GM12801 (cell line): ENCODE results near the gene ASIC2.

Experiments
- TF ChIP-seq, protein P1 (sequence below): IDR thresholded peaks from one replicate; pipeline ENCODE4 v1.5.1; 2011; ENCODE audit warnings: control low read depth; ENCODE audit not compliant: insufficient read length; ENCODE audit errors: extremely low read depth

Gene ASIC2

DNA sequence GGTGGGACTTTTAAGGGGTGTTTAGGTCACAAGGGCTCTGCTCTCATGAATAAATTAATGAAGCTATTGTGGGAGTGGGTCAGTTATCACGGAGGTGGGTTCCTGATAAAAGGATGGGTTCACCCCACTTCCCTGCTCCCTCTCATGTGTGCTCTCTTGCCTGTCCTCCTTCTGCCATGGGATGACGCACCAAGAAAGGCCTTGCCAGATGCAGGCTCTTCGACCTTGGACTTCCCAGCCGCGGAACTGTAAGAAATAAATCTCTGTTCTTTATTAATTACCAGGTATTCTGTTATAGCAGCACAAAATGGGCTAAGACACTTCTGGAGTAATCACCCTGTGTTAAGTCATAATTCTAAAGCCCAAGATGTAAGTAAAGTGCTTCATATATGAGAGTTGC is 141.5 kb downstream of the ASIC2 start:
- TF ChIP-seq, protein P1, sequence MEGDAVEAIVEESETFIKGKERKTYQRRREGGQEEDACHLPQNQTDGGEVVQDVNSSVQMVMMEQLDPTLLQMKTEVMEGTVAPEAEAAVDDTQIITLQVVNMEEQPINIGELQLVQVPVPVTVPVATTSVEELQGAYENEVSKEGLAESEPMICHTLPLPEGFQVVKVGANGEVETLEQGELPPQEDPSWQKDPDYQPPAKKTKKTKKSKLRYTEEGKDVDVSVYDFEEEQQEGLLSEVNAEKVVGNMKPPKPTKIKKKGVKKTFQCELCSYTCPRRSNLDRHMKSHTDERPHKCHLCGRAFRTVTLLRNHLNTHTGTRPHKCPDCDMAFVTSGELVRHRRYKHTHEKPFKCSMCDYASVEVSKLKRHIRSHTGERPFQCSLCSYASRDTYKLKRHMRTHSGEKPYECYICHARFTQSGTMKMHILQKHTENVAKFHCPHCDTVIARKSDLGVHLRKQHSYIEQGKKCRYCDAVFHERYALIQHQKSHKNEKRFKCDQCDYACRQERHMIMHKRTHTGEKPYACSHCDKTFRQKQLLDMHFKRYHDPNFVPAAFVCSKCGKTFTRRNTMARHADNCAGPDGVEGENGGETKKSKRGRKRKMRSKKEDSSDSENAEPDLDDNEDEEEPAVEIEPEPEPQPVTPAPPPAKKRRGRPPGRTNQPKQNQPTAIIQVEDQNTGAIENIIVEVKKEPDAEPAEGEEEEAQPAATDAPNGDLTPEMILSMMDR: no peak

DNA sequence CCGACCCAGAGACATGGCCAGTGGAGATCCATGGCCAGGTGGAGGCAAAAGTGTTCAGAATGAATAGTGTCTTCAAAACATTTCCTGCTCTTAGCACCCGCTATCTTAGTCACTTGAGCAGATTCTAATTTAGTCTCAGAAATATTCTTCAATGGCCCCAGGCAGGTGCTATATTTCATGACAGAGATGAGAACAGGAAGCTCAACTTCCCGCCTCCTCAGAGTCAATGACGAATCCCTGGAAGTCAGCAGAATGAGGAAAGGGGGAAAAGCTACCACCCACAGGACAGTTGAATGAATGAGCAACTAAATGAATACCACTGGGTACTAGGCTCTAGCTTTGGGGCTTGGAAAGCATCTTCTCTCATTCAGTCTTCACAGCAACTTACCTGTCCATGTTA is 147.2 kb downstream of the ASIC2 start:
- TF ChIP-seq, protein P1: no peak

- TF ChIP-seq, protein P1: no peak
Observed at GRCh38 chr17:33144837-33145236, 148.3 kb downstream of the ASIC2 start.

DNA sequence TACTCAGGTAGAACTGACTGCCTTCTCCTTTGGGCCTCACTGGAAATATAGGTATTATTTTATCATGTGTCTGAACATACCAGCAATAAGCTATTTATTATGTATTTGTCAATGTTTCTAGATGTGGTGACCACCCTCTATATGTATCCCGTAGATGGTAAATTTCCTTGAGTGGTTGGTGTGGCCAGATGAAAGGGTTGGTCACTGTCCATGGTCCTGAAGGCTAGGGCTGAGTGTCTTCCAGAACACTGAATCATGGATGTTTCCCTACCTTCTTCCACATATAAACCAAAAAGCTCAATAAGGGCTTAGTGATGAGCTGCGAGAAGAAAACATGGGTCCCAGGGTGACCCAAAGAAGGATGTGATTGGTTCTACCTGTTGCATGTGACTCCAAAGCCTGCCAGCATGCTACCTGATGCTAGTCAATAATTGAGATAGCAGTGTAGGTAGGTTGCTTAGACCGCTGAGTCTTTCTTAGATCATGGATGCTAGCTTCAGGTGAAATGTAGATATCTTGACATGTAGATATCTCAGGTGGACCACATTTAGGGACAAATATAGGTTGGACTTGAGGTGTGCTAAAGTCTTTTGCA is 150.3 kb downstream of the ASIC2 start:
- TF ChIP-seq, protein P1: no peak

DNA sequence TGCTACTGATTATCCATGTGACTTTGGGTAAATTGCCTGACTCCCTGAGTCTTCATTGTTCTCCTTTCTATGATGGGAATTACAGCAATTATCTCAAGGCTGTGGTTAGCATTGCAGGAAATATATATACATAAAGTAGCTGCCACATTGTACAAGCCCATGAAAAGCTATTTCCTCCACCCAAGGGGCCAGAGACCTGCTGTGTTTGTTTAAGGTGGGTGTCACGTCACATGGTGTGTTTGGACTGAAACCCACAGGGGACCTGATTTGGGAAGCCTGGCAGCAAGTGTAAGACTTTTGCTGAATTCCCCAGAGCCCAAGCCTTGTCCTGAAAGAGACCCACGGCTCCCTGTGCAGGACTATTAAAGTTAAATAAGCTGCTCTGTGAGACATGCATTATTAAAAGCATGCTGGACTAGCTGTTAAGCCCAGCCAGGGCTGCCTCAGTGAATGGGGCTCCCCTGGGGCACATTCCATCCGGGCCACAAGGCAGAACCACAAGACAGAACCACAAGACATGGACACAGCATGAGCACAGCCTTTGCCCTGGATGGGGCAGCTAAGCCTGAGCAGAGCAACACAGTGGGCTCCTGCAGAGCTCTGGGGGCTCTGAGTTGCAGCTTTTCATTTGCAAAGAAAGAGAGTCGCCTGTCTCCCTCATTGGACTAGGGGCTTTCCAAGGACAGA is 152.5 kb downstream of the ASIC2 start:
- TF ChIP-seq, protein P1: no peak

DNA sequence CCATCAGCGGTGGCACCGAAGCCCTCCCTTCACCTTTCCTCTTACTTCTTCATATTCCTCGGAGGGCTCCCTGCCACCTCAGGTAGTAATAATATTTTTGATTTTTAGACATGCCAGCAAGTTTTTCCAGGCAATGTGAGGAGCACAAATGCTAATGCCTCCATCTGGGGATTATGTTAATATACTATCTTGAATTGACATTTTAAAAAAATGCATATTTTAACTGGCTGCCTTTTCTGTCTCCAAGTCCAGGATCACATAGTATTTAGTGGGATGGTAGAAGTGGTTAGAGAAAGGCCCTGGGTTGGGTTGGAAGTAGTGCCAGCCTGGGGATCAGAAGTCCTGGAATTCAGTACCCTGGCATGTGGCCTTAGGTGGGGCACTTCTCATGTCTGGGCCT is 154.5 kb downstream of the ASIC2 start:
- TF ChIP-seq, protein P1: no peak

GRCh38 chr17:33137426-33137825 is 155.7 kb downstream of the ASIC2 start:
- TF ChIP-seq, protein P1: no peak
